DOHH2 (cell line): ENCODE measurements around the gene MYL12A.

ENCODE experiments used
- EZH2phosphoT487 ChIP-seq: fragments of 200-600 bp; sonication (generic); IDR thresholded peaks from 2 replicates; pipeline ENCODE4 v1.6.1; 2017; ENCODE audit warnings: borderline replicate concordance, mild to moderate bottlenecking, antibody characterized with exemption, low read length, moderate library complexity, mixed read lengths
- TF ChIP-seq, protein P1 (sequence below): fragments of 200-600 bp; sonication (generic); IDR thresholded peaks from one replicate; pipeline ENCODE4 v1.5.1; 2014; ENCODE audit warnings: antibody characterized with exemption, mild to moderate bottlenecking, low read depth, low read length; ENCODE audit not compliant: poor library complexity, severe bottlenecking

GRCh38 chr18:3235846-3236245, 11.8 kb upstream of the MYL12A start:
- TF ChIP-seq, protein P1, sequence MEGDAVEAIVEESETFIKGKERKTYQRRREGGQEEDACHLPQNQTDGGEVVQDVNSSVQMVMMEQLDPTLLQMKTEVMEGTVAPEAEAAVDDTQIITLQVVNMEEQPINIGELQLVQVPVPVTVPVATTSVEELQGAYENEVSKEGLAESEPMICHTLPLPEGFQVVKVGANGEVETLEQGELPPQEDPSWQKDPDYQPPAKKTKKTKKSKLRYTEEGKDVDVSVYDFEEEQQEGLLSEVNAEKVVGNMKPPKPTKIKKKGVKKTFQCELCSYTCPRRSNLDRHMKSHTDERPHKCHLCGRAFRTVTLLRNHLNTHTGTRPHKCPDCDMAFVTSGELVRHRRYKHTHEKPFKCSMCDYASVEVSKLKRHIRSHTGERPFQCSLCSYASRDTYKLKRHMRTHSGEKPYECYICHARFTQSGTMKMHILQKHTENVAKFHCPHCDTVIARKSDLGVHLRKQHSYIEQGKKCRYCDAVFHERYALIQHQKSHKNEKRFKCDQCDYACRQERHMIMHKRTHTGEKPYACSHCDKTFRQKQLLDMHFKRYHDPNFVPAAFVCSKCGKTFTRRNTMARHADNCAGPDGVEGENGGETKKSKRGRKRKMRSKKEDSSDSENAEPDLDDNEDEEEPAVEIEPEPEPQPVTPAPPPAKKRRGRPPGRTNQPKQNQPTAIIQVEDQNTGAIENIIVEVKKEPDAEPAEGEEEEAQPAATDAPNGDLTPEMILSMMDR, result no peak
- TF ChIP-seq EZH2phosphoT487, result no peak
